Liver (tissue), 9 donors: ENCODE results near the gene TPM4. TPM values are rescaled to one million over a fixed set of nuclear protein-coding genes. Genes with fewer than 3 reads are reported as not detected.

Source experiments
- DNase-seq: peaks from one replicate; pipeline ENCODE4 v3.0.0-alpha.2; 2017; ENCODE audit warnings: low spot score
- H3K27ac ChIP-seq, 2 donors: one replicate each; pipeline ENCODE4 v1.7.0; 2013; ENCODE audit warnings: inconsistent platforms in 2 of 2, low read length in 2 of 2, control low read depth in 1 of 2, low read depth in 1 of 2, mild to moderate bottlenecking in 1 of 2
- H3K27me3 ChIP-seq, 4 donors: one replicate each; pipeline versions ENCODE4 v1.6.1 to v1.7.0; 2013; ENCODE audit warnings: low read length in 3 of 4, inconsistent platforms in 1 of 4, mild to moderate bottlenecking in 1 of 4, moderate library complexity in 1 of 4; ENCODE audit not compliant: control insufficient read depth in 4 of 4, insufficient read depth in 4 of 4
- H3K36me3 ChIP-seq, 4 donors: one replicate each; pipeline versions ENCODE4 v1.6.1 to v1.7.0; 2013; ENCODE audit warnings: low read length in 3 of 4, mild to moderate bottlenecking in 3 of 4, low read depth in 1 of 4, moderate library complexity in 1 of 4; ENCODE audit not compliant: control insufficient read depth in 4 of 4, insufficient read depth in 3 of 4
- H3K4me1 ChIP-seq, 4 donors: one replicate each; pipeline versions ENCODE4 v1.6.1 to v1.7.0; 2013; ENCODE audit warnings: low read length in 3 of 4, mild to moderate bottlenecking in 3 of 4, moderate library complexity in 1 of 4; ENCODE audit not compliant: control insufficient read depth in 4 of 4, insufficient read depth in 4 of 4
- H3K4me3 ChIP-seq, 3 donors: one replicate each; pipeline versions ENCODE4 v1.6.1 to v1.7.0; 2013; ENCODE audit warnings: low read length in 3 of 3, control low read depth in 1 of 3, low read depth in 1 of 3, mild to moderate bottlenecking in 1 of 3
- H3K9ac ChIP-seq, 2 donors: one replicate each; pipeline ENCODE4 v1.7.0; 2013; ENCODE audit warnings: low read length in 2 of 2, mild to moderate bottlenecking in 2 of 2, moderate library complexity in 2 of 2, control low read depth in 1 of 2, low read depth in 1 of 2
- H3K9me3 ChIP-seq, 4 donors: one replicate each; pipeline versions ENCODE4 v1.6.1 to v1.7.0; 2013; ENCODE audit warnings: low read length in 3 of 4; ENCODE audit not compliant: control insufficient read depth in 4 of 4
- HNF4A ChIP-seq, 2 donors: conservative IDR thresholded peaks; 2 replicates each; pipeline ENCODE4 v1.6.1; 2016; ENCODE audit warnings: antibody characterized with exemption in 2 of 2, mild to moderate bottlenecking in 2 of 2
- HNF4G ChIP-seq: IDR thresholded peaks from 2 replicates; pipeline ENCODE4 v1.6.1; 2016; ENCODE audit warnings: antibody characterized with exemption
- JUND ChIP-seq, 2 donors: IDR thresholded peaks; 2 replicates each; pipeline ENCODE4 v1.6.1; 2016; ENCODE audit warnings: antibody characterized with exemption in 2 of 2
- NR2F2 ChIP-seq: IDR thresholded peaks from 2 replicates; pipeline ENCODE4 v1.6.1; 2016; ENCODE audit warnings: antibody characterized with exemption
- RAD21 ChIP-seq, 2 donors: IDR thresholded peaks; 2 replicates each; pipeline ENCODE4 v1.6.1; 2016; ENCODE audit warnings: antibody characterized with exemption in 2 of 2, mild to moderate bottlenecking in 2 of 2
- RXRA ChIP-seq, 2 donors: IDR thresholded peaks; 2 replicates each; pipeline ENCODE4 v1.6.1; 2017 to 2018; ENCODE audit warnings: antibody characterized with exemption in 2 of 2, mild to moderate bottlenecking in 1 of 2
- SP1 ChIP-seq: IDR thresholded peaks from 2 replicates; pipeline ENCODE4 v1.6.1; 2018; ENCODE audit warnings: antibody characterized with exemption, mild to moderate bottlenecking
- TAF1 ChIP-seq: conservative IDR thresholded peaks from 2 replicates; pipeline ENCODE4 v1.6.1; 2016; ENCODE audit warnings: antibody characterized with exemption, mild to moderate bottlenecking
- YY1 ChIP-seq: IDR thresholded peaks from 2 replicates; pipeline ENCODE4 v1.6.1; 2016; ENCODE audit warnings: antibody characterized with exemption, mild to moderate bottlenecking
- WGBS: extraction: QIAGEN DNeasy Blood & Tissue Kit; methylation state at CpG from one replicate; pipeline ENCODE4 v1.1.7; 2013; 5-methylcytosine and 5-hydroxymethylcytosine counted together
- polyA plus RNA-seq, 2 donors: library from polyadenylated mRNA; stranded (reverse) in 1 of 2; unstranded in 1 of 2; fragments of 200-250 nt in 1 of 2; fragments of >200 nt in 1 of 2; fragmentation: Nextera tagmentation in 1 of 2; extraction: Ambion mirVana in 1 of 2; gene quantifications; one replicate each; pipeline versions ENCODE4 v1.2.1 to v1.2.3, GENCODE V29; 2013 to 2015
- total RNA-seq, 2 donors: library from RNA; depleted of rRNA; stranded (reverse); fragments of >200 nt; gene quantifications; one replicate each; pipeline ENCODE4 v1.2.3, GENCODE V29; 2014
- TF ChIP-seq, protein P1 (sequence below): IDR thresholded peaks from 2 replicates; pipeline ENCODE4 v1.6.1; 2016; ENCODE audit warnings: antibody characterized with exemption
- TF ChIP-seq, protein P2 (sequence below): IDR thresholded peaks from 2 replicates; pipeline ENCODE4 v1.6.1; 2016; ENCODE audit warnings: antibody characterized with exemption, mild to moderate bottlenecking
- TF ChIP-seq, protein P3 (sequence below): IDR thresholded peaks from 2 replicates; pipeline ENCODE4 v1.6.1; 2016; ENCODE audit warnings: antibody characterized with exemption
- TF ChIP-seq, protein P4 (sequence below): fragments of 150-350 bp; IDR thresholded peaks from 2 replicates; pipeline ENCODE4 v1.5.1; 2017; ENCODE audit warnings: improper control_type of control experiment, low read depth, low read length; ENCODE audit not compliant: missing input control
- donor health status: healthy.
- donor health status: healthy.
- donor health status: healthy.
- donor health status: healthy.
- donor health status: healthy.

Gene TPM4
- total and polyA plus RNA-seq, 4 donors: 19.8 to 59.9 (median 43.4) TPM

DNA sequence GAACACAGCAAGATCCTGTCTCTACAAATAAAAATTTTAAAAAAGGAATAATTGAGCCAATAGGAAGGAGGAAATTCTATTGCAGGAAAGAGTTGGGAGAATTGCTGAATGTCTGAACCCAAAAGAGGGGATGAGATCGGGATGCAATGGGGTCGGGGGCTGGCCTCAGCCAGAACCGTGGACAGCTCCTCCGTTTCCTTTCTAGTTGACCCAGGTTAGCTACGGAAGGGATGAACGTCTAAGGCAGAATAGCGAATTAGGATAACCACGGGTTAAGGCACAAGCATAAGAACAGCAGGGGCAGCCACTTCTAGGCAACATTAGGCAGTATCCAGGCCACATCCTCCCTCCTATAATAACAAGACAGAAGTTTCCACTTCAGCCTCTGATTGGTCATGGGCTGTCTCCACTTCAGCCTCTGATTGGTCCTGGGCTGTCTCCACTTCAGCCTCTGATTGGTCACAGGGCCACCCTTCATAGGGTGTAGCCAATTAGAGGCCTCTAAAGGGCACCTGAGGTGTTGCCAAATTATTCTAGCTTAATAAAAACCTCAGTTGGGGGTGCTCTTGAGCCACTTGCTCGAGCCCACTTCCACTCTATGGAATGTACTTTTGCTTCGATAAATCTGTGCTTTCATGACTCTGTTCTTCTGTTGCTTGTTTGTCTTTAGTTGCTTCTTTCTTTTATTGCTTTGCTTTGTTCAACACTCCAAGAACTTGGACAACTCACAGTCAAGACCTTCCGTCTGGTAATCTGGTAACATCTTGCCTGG is 24.9 kb upstream of the TPM4 start (continued):
- peak; percentile 56 for TF ChIP-seq SP1

DNA sequence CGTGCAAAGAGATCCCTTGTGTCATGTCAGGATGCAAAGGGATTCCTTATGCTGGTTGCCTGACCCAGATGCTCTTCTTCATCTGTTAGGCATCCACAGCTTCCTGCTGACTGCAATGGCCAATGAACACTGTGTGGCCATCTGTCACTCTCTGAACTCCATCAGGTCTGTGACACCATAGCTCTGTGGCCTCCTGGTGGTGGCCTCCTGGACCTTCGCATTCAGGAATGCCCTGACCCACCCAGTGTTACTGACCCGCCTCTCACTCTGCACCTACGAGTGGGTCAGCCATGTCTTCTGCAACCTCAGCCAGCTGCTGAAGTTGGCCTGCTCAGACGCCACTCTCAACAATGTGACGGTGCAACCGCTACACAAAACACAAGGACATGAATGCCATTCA is 23.9 kb upstream of the TPM4 start:
- Histone ChIP-seq H3K4me1 (no peaks in the 10 kb centered on the region), H3K27ac (no peak overlapping the region), H3K9ac (no peak overlapping the region), H3K27me3 (no peaks in the 10 kb centered on the region), H3K4me3 (no peak overlapping the region), H3K9me3 (peaks cover 0 to 13% (median 0%) of the 10 kb centered on the region in 4 donors), H3K36me3 (no peaks in the 10 kb centered on the region)
- no peak for DNase-seq
- WGBS: 86% methylated on average over 7 of the region's 7 CpGs
- TF ChIP-seq NR2F2 (no peak), HNF4G (no peak), RXRA (IDR thresholded peaks at IDR 0.05) (no peak), HNF4A (conservative IDR thresholded peaks at IDR 0.05) (no peak), JUND (IDR thresholded peaks at IDR 0.05) (no peak), TAF1 (no peak), SP1 (no peak), YY1 (no peak), RAD21 (IDR thresholded peaks at IDR 0.05) (no peak)
- TF ChIP-seq, protein P1, sequence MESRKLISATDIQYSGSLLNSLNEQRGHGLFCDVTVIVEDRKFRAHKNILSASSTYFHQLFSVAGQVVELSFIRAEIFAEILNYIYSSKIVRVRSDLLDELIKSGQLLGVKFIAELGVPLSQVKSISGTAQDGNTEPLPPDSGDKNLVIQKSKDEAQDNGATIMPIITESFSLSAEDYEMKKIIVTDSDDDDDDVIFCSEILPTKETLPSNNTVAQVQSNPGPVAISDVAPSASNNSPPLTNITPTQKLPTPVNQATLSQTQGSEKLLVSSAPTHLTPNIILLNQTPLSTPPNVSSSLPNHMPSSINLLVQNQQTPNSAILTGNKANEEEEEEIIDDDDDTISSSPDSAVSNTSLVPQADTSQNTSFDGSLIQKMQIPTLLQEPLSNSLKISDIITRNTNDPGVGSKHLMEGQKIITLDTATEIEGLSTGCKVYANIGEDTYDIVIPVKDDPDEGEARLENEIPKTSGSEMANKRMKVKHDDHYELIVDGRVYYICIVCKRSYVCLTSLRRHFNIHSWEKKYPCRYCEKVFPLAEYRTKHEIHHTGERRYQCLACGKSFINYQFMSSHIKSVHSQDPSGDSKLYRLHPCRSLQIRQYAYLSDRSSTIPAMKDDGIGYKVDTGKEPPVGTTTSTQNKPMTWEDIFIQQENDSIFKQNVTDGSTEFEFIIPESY: no peak
- TF ChIP-seq, protein P2, sequence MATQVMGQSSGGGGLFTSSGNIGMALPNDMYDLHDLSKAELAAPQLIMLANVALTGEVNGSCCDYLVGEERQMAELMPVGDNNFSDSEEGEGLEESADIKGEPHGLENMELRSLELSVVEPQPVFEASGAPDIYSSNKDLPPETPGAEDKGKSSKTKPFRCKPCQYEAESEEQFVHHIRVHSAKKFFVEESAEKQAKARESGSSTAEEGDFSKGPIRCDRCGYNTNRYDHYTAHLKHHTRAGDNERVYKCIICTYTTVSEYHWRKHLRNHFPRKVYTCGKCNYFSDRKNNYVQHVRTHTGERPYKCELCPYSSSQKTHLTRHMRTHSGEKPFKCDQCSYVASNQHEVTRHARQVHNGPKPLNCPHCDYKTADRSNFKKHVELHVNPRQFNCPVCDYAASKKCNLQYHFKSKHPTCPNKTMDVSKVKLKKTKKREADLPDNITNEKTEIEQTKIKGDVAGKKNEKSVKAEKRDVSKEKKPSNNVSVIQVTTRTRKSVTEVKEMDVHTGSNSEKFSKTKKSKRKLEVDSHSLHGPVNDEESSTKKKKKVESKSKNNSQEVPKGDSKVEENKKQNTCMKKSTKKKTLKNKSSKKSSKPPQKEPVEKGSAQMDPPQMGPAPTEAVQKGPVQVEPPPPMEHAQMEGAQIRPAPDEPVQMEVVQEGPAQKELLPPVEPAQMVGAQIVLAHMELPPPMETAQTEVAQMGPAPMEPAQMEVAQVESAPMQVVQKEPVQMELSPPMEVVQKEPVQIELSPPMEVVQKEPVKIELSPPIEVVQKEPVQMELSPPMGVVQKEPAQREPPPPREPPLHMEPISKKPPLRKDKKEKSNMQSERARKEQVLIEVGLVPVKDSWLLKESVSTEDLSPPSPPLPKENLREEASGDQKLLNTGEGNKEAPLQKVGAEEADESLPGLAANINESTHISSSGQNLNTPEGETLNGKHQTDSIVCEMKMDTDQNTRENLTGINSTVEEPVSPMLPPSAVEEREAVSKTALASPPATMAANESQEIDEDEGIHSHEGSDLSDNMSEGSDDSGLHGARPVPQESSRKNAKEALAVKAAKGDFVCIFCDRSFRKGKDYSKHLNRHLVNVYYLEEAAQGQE: no peak
- TF ChIP-seq, protein P3, sequence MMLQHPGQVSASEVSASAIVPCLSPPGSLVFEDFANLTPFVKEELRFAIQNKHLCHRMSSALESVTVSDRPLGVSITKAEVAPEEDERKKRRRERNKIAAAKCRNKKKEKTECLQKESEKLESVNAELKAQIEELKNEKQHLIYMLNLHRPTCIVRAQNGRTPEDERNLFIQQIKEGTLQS: no peak

DNA sequence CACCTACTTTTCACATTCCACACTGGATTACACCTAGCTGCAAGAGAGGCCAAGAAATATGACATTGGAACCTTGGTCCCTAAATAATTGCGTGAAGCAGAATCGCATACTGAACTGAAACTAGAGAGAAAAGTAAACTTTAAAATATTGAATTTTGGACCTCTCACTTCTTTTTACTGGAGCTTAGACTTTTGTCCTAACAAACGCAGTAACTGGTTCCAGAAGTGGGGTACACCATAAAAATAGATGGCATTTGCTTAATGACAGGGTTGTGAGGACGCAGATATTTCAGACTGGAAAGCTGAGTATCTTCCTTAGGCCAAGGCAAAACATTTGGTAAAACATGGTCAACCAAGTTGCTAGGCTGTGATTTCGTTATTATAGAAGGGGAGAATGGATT is 19.2 kb upstream of the TPM4 start:
- TF ChIP-seq, protein P4, sequence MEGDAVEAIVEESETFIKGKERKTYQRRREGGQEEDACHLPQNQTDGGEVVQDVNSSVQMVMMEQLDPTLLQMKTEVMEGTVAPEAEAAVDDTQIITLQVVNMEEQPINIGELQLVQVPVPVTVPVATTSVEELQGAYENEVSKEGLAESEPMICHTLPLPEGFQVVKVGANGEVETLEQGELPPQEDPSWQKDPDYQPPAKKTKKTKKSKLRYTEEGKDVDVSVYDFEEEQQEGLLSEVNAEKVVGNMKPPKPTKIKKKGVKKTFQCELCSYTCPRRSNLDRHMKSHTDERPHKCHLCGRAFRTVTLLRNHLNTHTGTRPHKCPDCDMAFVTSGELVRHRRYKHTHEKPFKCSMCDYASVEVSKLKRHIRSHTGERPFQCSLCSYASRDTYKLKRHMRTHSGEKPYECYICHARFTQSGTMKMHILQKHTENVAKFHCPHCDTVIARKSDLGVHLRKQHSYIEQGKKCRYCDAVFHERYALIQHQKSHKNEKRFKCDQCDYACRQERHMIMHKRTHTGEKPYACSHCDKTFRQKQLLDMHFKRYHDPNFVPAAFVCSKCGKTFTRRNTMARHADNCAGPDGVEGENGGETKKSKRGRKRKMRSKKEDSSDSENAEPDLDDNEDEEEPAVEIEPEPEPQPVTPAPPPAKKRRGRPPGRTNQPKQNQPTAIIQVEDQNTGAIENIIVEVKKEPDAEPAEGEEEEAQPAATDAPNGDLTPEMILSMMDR: no peak
- no peak overlapping the region for H3K27ac ChIP-seq
- peaks cover 0 to 15% (median 2%) of the 10 kb centered on the region in 4 donors for H3K9me3 ChIP-seq
- H3K27me3 ChIP-seq: no peaks in the 10 kb centered on the region
- H3K36me3 ChIP-seq: no peaks in the 10 kb centered on the region
- no peak overlapping the region for H3K4me3 ChIP-seq
- no peak for DNase-seq
- H3K9ac ChIP-seq: no peak overlapping the region
- WGBS: 51% methylated on average over 5 of the region's 5 CpGs
- no peaks in the 10 kb centered on the region for H3K4me1 ChIP-seq
